HG02759 (cell line): ENCODE results near the gene S100A9.
"Not testable (repeated sequence)": the region's sequence is repeated elsewhere in the genome, so short reads cannot be mapped to it uniquely, and the experiment has no call there.

ENCODE experiments used
- ATAC-seq: cut with Tn5 transposase; IDR thresholded peaks from one replicate; pipeline ENCODE4 v1.9.1; 2021; ENCODE audit warnings: mild to moderate bottlenecking, moderate library complexity; ENCODE audit not compliant: unreplicated experiment

The S100A9 gene

GRCh38 chr1:153403421-153404085 lies 45.9 kb downstream of the S100A9 start:
- ATAC-seq, result no peak

- ATAC-seq, result no peak
Measured at GRCh38 chr1:153404086-153404635, 46.5 kb downstream of the S100A9 start.

- ATAC-seq, result no peak
Measured at GRCh38 chr1:153404768-153405167, 47.1 kb downstream of the S100A9 start.

- not testable (repeated sequence) for ATAC-seq
Measured at GRCh38 chr1:153405825-153406599, 48.4 kb downstream of the S100A9 start.

- ATAC-seq, result not testable (repeated sequence)
Measured at GRCh38 chr1:153407274-153407673, 49.6 kb downstream of the S100A9 start.
